Psoas muscle (tissue), 8 donors: ENCODE results near the gene PAPSS1. TPM values are rescaled to one million over a fixed set of nuclear protein-coding genes. Genes with fewer than 3 reads are reported as not detected.

Source experiments
- ATAC-seq, 4 donors: fragments of 200-7000 bp; cut with Tn5 transposase; one replicate each; pipeline ENCODE4 v1.9.1; 2020; ENCODE audit warnings: moderate library complexity in 3 of 4, mild to moderate bottlenecking in 2 of 4
- DNase-seq, 2 donors: peaks; one replicate each; pipeline ENCODE4 v3.0.0-alpha.2; 2020
- H3K27ac ChIP-seq: fragments of 200-600 bp; one replicate; pipeline ENCODE4 v1.8.0; 2022
- H3K27me3 ChIP-seq, 3 donors: fragments of 200-600 bp in 1 of 3; one replicate each; pipeline versions ENCODE4 v1.6.1 to v1.8.0; 2013 to 2022; ENCODE audit warnings: low read length in 2 of 3, mild to moderate bottlenecking in 2 of 3, moderate library complexity in 1 of 3; ENCODE audit not compliant: insufficient read depth in 3 of 3
- H3K36me3 ChIP-seq, 2 donors: fragments of 200-600 bp in 1 of 2; one replicate each; pipeline versions ENCODE4 v1.6.1 to v1.8.0; 2013 to 2022; ENCODE audit warnings: low read depth in 1 of 2, mild to moderate bottlenecking in 1 of 2, moderate library complexity in 1 of 2; ENCODE audit not compliant: insufficient read depth in 1 of 2
- H3K4me1 ChIP-seq: fragments of 200-600 bp; one replicate; pipeline ENCODE4 v1.8.0; 2022
- H3K4me3 ChIP-seq: fragments of 200-600 bp; one replicate; pipeline ENCODE4 v1.8.0; 2022; ENCODE audit warnings: mild to moderate bottlenecking
- H3K9me3 ChIP-seq: fragments of 200-600 bp; one replicate; pipeline ENCODE4 v1.8.0; 2022
- WGBS, 3 donors: extraction: QIAGEN DNeasy Blood & Tissue Kit; methylation state at CpG; one replicate each; pipeline versions ENCODE4 v1.1.6 to v1.1.7; 2013; 5-methylcytosine and 5-hydroxymethylcytosine counted together
- intact Hi-C, 2 donors: fragments of 100-400 bp; cut with DNase I; formaldehyde crosslinking; loops; one replicate each; pipeline versions ENCODE4 v1.11.0 to v1.14.2; 2022
- polyA plus RNA-seq, 3 donors: library from polyadenylated mRNA; stranded (reverse); fragments of 200-250 nt; gene quantifications; one replicate each; pipeline ENCODE4 v1.2.3, GENCODE V29; 2013
- total RNA-seq, 4 donors: library from RNA; stranded (reverse); fragmentation: NEBNext Ultra II Directional in 2 of 4; extraction: Animal tissue kit (Norgen Biotek cat#: 25700) in 2 of 4; gene quantifications; one replicate each; pipeline versions ENCODE4 v1.2.1 to v1.2.4, GENCODE V29; 2021 to 2023
- TF ChIP-seq, protein P1 (sequence below): fragments of 200-600 bp; IDR thresholded peaks from one replicate; pipeline ENCODE4 v1.8.0; 2022; ENCODE audit warnings: antibody characterized with exemption
- donor health status: healthy with polysubstance abuse.
- donor health status: DM: no; HTN: no; CAD: no; lungs with moderate emphysema.
- donor health status: Bipolar disorder and iron deficiency.
- donor health status: healthy.
- donor health status: DM: yes; HTN: yes; CAD: no.
- donor health status: DM: no; HTN: no; CAD: no.
- donor health status: DM: no; HTN: no; CAD: no.
- donor health status: DM: yes; HTN: yes; CAD: no.

The PAPSS1 gene
- total and polyA plus RNA-seq, 7 donors: 4.0 to 10.8 (median 5.5) TPM

GRCh38 chr4:107589269-107589668 lies 130.8 kb downstream of the PAPSS1 start:
- Histone ChIP-seq H3K36me3 (no peaks in the 10 kb centered on the region), H3K4me3 (no peak overlapping the region), H3K27ac (no peak overlapping the region), H3K27me3 (no peaks in the 10 kb centered on the region), H3K4me1 (no peaks in the 10 kb centered on the region), H3K9me3 (peaks cover 18% of the 10 kb centered on the region)
- no peak for DNase-seq
- TF ChIP-seq, protein P1, sequence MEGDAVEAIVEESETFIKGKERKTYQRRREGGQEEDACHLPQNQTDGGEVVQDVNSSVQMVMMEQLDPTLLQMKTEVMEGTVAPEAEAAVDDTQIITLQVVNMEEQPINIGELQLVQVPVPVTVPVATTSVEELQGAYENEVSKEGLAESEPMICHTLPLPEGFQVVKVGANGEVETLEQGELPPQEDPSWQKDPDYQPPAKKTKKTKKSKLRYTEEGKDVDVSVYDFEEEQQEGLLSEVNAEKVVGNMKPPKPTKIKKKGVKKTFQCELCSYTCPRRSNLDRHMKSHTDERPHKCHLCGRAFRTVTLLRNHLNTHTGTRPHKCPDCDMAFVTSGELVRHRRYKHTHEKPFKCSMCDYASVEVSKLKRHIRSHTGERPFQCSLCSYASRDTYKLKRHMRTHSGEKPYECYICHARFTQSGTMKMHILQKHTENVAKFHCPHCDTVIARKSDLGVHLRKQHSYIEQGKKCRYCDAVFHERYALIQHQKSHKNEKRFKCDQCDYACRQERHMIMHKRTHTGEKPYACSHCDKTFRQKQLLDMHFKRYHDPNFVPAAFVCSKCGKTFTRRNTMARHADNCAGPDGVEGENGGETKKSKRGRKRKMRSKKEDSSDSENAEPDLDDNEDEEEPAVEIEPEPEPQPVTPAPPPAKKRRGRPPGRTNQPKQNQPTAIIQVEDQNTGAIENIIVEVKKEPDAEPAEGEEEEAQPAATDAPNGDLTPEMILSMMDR: no peak
- no peak for ATAC-seq
- intact Hi-C loops: no loop called here

GRCh38 chr4:107586371-107586770 lies 133.7 kb downstream of the PAPSS1 start:
- ATAC-seq: no peak
- H3K27ac ChIP-seq: no peak overlapping the region
- H3K4me1 ChIP-seq: no peaks in the 10 kb centered on the region
- H3K27me3 ChIP-seq: no peaks in the 10 kb centered on the region
- DNase-seq: no peak
- no peak overlapping the region for H3K4me3 ChIP-seq
- intact Hi-C loops: no loop called here
- 59 to 74% (median 69%) methylated on average over 4 of the region's 4 CpGs for WGBS, 3 donors
- H3K36me3 ChIP-seq: no peaks in the 10 kb centered on the region
- peaks cover 18% of the 10 kb centered on the region for H3K9me3 ChIP-seq
- TF ChIP-seq, protein P1: no peak

DNA sequence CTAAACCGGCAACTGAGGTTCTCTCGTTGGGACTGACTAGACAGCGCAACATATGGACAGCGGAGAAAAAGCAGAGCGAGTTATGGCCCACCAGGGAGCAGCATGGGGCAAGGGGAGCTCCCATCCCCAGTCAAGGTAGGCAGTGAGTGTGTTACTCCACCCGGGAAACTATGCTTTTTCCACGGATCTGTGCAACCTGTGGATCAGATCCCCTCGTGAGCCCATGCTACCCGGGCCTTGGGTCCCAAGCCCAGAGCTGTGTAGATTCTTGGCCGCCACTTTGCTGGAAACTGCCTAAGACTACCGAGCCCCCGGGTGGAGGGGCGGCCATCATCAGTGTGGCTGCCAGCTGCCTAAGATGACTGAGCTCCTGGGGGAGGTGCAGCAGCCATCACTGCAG lies 140.9 kb downstream of the PAPSS1 start:
- H3K9me3 ChIP-seq: no peaks in the 10 kb centered on the region
- WGBS, 3 donors: 85 to 90% (median 86%) methylated on average over 13 of the region's 13 CpGs
- no peak for DNase-seq

GRCh38 chr4:107578321-107578720 lies 141.7 kb downstream of the PAPSS1 start:
- ATAC-seq (no peak), DNase-seq (no peak)
- no peak overlapping the region for H3K4me3 ChIP-seq
- TF ChIP-seq, protein P1: no peak
- WGBS, 3 donors: 70 to 74% (median 72%) methylated on average over 2 of the region's 2 CpGs
- H3K9me3 ChIP-seq: no peaks in the 10 kb centered on the region
- no peaks in the 10 kb centered on the region for H3K36me3 ChIP-seq
- H3K27me3 ChIP-seq: no peaks in the 10 kb centered on the region
- H3K4me1 ChIP-seq: no peaks in the 10 kb centered on the region
- H3K27ac ChIP-seq: no peak overlapping the region
- intact Hi-C loops: no loop called here

More for the DNA sequence above, 140.9 kb downstream of the PAPSS1 start:
- Histone ChIP-seq H3K4me3 (no peak overlapping the region), H3K27ac (no peak overlapping the region), H3K36me3 (no peaks in the 10 kb centered on the region), H3K27me3 (no peaks in the 10 kb centered on the region), H3K4me1 (no peaks in the 10 kb centered on the region)
- intact Hi-C loops: no loop called here
- no peak for ATAC-seq
- TF ChIP-seq, protein P1: no peak

DNA sequence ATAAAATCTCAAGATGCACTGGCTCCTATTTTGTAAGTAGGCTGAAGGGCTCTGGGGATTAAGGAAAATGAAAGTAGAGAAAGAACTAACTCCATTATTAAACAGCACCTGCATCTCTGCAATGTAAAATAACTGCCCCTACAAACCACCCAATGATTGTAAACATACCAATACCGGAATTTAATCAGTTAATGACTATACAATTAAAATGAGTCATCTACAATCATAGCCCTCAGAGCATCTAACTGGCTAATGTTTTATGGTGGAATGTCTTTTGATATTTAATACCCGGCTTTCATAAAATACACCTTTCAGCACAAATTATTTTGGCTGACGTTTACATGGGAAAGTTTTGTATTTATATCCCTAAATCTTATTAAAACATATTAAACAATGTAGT lies 142.3 kb downstream of the PAPSS1 start:
- Histone ChIP-seq H3K27ac (no peak overlapping the region), H3K27me3 (no peaks in the 10 kb centered on the region), H3K36me3 (no peaks in the 10 kb centered on the region), H3K4me1 (no peaks in the 10 kb centered on the region), H3K9me3 (no peaks in the 10 kb centered on the region), H3K4me3 (no peak overlapping the region)
- intact Hi-C loops: no loop called here
- TF ChIP-seq, protein P1: no peak
- DNase-seq: no peak
- WGBS, 3 donors: 66 to 82% (median 78%) methylated on average over 3 of the region's 3 CpGs
- ATAC-seq: no peak
